ENCODE measurements around the gene SLC17A9.

Gene SLC17A9

DNA sequence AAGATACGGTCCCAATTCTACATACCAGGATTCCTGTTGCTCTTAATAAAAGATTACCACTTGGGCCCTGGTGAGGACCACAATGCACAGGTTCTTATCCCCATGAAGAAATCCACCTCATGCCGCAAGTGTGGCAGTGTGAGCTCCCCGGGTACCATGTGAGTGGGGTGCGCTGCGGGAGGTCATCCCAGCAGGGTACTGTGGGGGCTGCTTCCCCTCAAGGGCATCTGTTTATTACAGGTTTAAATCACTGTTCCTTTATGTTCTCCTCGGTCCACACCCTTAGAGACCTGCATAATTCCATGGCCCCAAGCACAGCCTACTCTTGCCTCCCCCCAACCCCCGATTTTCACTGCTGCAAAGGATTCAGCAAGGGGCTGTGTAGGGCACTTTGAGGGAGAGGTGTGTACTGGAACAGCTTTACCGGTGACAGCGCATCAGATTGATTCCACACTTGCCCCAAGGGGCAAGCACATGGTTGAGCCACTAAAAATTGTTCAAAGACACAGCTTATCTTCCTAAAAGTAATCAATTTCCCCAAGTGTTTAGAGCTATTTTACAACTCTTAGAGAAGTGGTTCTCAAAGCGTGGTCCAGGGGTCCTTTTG lies 32.4 kb upstream of the SLC17A9 start:
- DNase-seq (ENCODE audit: low read depth, low spot score): no peak

DNA sequence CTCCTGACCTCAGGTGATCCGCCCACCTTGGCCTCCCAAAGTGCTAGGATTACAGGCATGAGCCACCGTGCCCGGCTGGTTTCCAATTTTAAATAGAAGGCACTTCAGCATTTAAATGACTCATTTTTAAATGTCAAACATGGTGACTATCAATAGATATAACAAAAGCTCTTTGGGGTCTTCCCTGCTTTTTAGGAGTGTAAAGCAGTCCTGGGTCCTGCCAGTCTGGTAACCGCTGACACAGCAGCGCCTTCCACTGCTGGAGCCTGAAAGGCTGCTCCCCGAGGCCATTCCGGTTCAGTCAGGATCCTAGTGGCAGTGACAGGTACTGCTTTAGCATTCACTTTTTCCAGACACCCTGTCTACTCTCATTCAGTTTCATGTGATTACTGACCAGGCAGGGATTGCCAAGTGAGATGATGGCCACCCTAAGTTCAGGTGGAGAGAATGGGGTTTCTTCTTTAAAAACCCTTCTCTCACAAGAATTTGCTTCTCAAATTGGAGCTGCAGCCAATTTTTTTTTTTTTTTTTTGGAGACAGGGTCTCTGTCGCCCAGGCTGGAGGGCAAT lies 31.3 kb upstream of the SLC17A9 start:
- peak; percentile 90 for DNase-seq (ENCODE audit: low read depth, low spot score)

DNA sequence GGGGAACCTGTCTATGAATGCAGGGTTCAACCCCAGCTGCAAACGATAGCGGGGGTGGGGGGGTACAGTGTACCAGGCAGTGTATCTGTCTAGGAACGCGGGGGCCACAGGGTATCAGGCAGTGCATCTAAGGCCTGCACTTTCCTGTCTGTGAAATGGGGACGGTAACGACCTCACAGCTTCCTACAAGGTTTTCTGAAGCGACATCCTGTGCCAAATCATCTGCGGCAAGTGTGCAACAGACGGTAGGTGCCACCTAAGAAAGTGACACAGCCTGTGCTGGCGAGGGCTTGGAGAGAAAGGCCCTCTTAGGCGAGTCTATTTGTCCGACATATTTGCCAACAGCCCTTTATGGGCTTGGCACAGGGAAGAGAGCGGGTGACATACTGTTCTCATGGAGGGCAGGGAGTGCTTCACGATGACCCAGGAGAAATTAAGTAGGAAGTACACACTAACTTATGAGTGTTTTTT lies 30.0 kb upstream of the SLC17A9 start:
- DNase-seq (ENCODE audit: low read depth, low spot score): no peak

DNA sequence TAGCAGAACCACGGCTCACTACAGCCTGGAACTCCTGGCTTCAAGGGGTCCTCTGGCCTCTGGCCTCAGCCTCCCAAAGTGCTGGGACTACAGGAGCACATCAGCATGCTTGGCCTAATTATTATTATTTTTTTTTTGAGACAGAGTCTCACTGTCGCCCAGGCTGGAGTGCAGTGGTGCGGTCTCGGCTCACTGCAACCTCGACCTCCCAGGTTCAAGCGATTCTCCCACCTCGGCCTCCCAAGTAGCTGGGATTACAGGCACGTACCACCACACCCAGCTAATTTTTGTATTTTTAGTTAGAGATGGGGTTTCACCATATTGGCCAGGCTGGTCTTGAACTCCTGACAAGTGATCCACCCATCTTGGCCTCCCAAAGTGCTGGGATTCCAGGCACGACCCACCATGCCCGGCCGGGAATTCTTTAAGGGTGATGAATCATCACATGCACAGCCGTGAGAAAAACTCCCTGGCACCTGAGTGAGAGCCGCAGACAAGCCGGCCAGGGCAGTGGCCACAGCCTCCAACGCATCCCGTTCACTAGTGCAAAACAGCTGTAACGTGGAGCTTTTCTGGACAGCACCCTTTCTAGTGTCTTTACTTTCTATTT lies 29.3 kb upstream of the SLC17A9 start:
- peak; percentile 73 for DNase-seq (ENCODE audit: low read depth, low spot score)

DNA sequence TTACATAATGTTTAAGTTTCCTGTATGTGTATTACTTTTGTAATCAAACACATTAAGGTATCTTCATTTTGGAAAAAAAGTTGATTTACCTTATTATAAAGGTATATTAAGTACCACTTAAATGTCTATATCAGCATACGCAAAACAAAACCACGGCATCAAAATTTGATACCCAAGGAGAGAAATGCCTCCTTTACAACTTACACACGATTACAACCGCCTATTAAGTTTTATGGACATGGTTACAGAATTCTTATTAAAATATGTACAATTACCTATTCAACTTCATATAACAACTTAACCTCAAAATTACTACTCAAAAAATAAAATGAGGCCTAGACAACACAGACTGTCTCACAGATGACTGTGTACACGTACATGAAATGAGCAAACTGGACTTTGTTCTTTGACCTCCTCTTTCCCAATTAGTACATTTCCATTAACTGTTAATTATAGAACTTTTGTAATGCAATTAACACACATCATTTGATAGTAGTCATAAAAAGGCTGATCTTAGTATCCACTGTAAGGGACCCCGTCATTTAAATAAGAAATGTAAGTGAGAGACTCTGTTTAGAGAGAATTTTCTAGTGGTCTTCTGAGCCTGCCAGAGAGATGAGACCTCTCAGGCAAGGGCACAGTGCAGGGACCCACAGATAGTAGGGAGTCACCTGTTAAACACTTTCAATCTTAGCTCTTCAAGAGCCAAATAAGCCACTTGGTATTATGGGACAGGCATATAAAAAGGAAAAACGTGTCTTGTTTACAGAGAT lies 28.7 kb upstream of the SLC17A9 start:
- DNase-seq (ENCODE audit: low read depth, low spot score): no peak

DNA sequence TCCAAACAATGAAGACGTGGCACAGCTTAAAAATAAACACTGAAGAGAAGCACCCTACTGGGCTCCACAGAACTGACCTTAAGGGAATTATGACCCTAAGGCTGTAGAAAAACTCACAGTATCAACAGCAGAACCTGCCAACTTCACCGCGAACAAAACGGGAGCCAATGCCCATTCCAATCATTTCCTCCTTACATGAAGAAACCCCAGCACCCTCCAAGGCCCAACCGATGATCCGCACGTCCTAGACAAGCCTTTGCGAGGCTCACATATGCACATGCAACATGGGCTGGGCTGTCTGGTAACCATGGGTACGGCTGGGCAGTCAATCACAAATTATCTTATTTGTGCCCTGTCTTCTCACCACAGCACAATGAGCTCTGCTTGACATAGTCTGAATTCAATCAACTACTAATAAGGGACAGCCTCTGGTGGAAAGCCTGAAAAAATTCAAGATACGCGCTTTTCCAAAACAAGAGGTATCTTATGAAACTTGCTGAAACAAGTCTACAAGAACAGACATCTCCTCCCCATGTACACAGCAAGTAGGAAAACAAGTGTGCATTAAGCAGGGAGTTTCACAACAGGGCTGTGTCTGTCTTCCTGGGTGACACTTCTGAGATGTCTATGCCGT lies 27.9 kb upstream of the SLC17A9 start:
- DNase-seq (ENCODE audit: low read depth, low spot score): peak; percentile 38

DNA sequence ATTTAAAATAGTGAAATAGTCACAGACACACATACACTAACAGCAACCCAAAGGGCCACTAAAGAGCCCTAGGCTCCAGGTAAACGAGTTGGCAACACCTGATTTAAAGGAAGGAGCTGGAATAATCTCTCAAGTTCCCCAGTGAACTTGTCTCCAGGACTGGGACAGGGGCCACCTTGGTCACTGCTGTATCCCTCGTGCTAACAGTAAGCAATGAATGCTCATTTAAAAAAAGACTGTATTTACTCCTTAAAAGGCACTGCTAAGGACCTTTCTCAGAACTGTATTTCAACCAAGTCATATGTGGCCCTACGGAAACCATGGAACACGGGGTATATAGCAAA lies 27.5 kb upstream of the SLC17A9 start:
- DNase-seq (ENCODE audit: low read depth, low spot score): no peak

DNA sequence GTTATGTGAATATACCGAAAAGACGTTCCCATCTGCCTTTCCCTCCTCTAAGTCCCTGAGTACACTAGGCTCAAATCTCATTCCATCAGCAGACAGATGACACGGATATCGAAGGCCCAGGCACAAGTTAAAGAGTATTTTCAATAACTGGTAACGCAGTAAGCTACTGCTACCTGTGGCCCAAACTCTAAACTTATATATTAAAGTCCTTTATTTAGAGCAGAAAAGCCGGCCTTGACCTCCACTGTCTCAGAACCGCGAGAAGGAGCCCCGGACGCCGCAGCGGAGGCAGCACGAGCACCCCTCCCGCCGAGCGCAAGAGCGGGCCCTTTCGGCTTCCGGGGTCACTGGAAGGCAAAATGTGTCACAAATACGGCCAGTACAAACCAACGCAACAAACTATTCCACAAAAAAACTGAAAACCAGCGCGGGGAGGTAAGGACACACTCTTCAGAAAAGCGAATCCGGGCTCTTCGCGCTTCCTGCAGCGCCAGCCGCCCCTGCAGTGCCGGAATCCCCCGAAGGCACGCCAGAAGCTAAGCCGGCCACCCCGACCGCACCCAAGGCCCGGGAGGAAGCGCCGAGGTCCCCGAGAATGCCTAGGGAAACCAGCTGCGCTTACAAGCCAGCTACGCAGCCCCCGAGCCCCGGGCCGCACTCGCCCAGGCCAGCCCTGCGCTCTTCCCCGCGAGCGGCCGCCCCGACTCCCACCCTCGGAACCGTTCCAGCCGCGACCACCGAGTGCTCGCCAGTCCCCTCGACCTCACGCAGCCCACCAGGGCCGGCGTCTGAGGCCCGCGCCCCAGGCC lies 26.9 kb upstream of the SLC17A9 start:
- DNase-seq (ENCODE audit: low read depth, low spot score): no peak

DNA sequence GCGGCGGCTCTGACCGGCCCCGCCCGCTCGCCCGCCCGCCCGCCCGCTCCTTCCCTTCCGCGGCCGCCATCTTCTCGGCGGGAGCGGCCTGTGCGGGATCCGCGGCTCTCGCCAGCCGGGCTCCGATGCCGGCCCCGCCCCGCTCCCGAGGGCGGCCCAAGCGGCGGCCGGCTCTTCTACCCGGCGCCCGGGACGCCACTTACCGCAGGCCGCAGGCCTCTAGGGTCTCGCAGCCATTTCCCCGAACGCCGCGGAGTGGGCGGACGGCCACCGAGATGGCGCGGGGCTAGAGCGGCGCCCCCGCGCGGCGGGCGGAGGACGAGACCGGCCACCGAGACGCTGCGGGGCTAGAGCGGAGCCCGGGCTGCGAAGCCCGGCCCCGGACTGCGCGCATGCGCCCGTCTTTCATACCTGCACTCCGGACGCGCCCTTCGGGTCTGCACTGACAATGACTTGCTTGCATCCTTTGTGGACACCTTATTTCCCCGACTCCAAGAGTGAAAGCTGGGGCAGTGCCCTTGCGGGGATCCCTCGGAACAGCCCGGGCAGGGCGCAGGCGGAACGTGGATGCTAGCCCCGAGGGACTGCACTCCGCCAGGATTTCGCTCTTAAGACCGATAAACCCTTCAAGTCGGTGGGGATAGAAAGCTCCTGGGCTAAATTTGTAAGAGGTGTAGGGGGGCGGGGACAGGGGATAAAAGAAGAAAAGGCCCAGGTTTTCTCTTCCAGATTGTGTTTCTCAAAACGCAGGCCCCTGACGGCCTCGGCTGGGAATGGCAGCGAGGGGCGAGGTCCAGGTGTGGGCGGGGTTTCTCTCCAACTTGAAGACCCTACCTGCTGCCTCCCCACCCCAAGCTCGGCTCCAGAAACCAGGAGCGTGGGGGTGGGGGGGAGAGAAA lies 26.0 kb upstream of the SLC17A9 start, which contains the start of gene DIDO1:
TSS of gene DIDO1 (minus strand) at position 277 of the 899 bp plus-strand sequence.
- DNase-seq (ENCODE audit: low read depth, low spot score): peak; percentile 92

DNA sequence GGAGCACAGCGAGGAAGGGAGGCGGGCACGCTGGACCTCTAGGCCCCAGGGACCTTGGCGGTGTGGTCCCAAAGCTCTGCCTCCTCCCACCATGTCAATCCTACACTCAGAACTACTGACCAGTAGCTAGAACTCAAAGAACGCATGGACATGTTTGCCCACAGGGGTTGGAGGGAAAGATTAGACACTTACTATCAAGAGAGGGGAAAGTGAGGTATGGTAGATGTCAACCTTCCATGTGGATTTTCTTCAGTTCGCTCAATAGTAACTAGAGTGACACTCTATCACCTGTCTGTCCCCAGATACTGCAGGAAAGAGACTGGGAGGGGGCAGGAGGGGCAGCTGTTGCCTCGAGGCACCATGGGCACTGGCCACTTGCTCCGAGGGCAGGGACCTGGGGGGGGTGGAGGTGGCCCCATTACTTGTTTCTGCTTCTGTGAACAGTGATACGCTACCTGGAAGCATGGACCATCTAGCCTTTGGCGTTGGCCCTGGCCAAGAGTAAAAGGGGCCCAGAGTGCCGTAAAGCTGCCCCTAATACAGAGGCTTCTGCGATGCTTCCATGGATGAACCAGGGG lies 25.3 kb upstream of the SLC17A9 start:
- DNase-seq (ENCODE audit: low read depth, low spot score): no peak

DNA sequence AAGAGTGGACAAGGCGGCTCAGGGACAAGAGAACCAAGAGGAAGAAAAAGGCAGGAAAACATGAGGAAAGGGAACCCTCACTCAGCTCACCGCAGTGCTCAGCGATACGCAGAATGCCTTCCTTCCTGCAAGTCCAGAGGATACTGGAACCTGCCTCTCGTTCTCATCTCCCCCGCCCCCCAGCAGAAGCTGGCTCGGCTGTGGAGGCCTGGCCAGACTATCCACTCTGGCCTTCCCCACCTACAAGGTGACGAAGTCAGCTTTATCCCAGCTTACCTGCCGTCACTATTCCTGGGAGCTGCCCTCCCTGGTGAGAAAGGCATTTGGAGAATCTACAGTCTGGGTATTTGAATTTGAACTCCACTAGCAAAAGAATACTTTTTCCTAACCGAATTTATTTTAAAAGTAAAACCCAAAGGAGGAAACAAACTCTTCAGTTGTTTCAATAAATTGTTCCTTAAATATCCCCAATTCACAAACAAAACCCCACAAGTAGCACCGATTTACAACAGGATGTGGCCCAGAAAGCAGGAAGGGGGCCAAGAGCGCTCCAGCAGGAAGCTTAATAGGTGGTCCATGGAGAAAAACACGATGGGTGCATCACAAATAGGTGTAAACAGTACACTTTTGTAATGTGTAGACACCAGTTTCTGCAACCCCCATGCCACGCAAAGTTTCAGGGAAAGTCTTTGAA lies 24.1 kb upstream of the SLC17A9 start:
- peak; percentile 49 for DNase-seq (ENCODE audit: low read depth, low spot score)

DNA sequence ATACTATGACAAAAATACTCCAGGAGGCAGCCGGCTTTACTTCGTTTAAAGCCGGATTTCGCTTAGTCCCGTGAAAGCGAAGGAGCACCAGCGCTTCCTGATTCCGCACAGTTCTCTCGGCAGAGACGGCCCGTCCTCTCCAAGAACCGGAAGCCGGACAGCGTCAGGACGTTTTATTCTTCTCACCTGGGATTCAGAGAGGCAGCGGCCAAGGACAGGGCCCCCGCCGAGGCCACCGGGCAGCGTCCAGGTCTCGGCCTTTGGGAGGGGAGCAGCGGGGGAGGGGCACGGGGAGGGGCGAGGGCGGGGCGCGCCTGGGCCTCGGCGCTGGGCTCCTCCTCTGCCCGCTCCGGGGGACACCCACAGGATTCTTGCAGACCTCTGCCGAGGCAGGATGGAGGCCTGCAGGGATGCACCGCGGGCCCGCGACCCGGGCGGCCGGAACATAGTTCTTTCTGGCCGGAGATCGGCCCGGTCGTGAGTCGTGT lies 23.4 kb upstream of the SLC17A9 start:
- DNase-seq (ENCODE audit: low read depth, low spot score): peak; percentile 65

DNA sequence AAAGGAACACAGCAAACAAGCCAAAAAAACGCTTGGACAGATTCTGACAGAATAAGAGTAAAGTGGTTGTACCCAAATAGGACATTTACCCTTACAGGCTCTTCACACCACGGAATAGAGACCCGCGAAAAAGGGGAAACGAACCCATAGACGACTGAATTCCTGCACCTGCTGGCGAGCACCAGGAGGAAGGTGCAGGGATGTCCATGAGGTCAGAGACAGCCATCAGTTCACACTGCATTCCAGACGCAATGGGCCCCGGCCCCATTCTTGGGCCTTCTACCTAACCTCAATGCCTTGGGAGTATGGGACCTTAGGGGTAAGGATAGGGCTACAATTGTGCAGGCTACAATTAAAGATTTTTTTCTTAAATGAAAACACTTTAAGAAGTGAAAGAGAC lies 21.0 kb upstream of the SLC17A9 start:
- DNase-seq (ENCODE audit: low read depth, low spot score): peak; percentile 27

DNA sequence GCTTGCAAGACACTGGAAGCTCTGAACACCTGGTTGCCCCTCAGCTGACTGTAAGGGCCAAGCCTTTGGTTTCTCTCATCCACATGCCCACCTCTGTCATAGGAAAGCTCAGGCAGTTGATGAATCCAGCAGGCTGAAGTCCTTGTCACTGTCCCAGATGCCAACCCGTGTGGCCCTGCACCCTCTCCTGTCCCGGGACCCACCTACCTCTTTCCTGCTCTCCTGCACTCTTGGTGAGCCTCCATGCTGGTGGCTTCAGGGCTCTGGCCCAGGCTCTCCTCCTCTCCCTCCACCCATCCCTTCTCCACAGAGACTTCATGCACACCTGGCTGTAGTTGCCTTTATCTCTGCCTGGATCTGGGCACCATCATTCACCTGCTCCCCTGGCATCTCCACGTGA lies 18.5 kb upstream of the SLC17A9 start:
- no peak for DNase-seq (ENCODE audit: low read depth, low spot score)

DNA sequence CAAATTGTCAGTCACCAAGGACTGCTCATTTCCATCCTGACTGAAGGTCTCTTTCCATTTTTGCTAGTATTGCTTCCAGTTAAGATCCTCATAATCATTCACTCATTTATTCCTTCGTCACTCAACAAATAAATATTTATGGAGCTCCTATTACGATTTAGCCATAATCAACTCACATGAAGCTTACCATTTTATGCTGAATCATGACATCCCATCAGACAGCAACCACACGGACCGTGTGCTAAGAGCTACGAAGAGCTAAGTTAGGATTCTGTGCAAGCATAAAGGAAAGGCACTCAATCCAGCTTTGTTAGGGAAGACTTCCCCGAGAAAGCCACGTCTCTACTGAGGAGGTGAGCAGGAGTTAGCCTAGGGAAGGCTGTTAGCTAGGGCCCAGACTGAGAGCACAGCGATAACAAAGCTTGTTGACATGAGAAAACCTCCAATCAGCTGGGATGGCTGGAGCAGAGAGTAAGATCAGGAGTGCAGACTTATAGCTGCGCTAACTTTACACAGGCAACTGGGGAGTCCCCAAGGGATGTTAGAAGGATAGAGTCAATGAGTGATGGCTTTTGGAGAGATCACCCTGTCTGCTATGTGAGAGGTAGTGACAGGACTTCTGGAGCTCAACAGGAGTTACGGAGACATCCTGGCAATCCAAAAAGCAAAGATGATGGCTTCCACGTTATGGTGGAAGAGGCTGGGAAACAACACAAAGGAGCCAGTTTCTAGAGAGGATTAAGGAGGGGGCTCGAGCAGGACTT lies 17.1 kb upstream of the SLC17A9 start:
- DNase-seq (ENCODE audit: low read depth, low spot score): no peak

DNA sequence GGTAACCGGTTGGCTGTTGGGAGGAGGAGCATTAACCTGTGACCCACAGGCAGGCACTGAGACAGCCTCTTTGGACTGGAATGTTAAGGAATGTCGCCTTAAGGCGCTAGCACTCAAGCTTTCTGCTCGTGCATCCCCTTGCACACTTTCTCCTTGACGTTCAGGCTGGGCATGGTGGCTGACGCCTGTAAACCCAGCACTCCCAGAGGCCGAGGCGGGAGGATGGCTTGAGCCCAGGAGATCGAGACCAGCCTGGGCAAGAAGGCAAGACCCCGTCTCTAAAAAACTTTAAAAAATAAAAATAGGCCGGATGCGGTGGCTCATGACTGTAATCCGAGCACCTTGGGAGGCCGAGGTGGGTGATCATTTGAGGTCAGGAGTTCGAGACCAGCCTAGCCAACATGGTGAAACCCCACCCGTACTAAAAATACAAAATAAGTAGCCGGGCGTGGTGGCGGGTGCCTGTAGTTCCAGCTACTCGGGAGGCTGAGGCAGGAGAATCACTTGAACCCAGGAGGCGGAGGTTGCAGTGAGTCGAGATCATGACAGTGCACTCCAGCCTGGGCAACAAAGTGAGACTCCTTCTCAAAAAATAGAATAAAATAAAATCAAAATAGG lies 16.4 kb upstream of the SLC17A9 start:
- DNase-seq (ENCODE audit: low read depth, low spot score): peak; percentile 90

DNA sequence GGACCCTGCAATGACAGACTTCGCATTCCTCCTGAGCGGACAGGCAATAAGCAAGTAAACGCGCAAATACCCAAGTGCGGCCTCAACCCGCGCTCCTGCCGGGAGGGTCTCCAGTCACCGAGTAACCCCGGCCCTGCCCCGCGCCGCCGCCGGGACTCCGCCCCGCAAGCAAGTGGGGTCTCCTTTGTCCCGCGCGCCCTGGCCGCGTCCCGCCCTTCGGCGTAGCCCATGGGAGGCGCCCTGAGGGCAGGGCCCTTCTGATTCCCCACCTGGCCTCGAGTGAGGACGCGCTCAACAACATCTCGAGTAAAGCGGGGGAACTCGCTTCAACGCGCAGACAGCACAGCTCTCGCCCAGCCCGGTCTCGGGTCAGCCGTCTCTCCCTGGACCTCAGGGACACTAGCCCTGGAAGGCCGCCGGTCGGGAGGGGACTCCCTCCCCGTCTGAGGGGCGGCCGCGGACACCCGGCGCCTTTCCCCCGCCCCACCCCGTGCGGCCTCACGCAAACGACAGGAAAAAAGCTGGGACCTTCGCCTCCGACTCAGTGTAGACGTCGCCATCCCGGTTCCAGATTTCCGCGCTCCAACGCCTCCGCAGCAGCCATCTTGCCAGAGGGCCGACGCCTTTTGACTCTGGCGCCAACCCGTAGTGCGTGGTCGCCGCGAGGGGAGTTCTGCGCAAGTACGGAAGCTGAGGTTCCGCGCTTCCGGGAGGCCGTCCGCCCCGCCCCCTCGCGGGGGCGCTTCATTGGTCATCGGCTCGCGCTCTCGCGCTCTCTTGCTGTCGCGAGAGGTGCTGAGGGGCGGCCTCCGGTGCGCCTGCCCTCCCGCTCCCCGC lies 15.0 kb upstream of the SLC17A9 start:
- DNase-seq (ENCODE audit: low read depth, low spot score): peak; percentile 97
